Brain microvascular endothelial cell (primary cell): ENCODE data around the gene HOXC11.
A peak's percentile ranks its signal among the peaks of the same experiment; 100 is the strongest.

Source experiments
- DNase-seq: peaks from one replicate; pipeline ENCODE4 v3.0.0-alpha.2; 2020
- H3K27ac ChIP-seq: fragments of 250-450 bp; sonication (Bioruptor Pico); 2 replicates; pipeline ENCODE4 v1.5.1; 2020; ENCODE audit warnings: mild to moderate bottlenecking, moderate library complexity
- H3K27me3 ChIP-seq: fragments of 250-450 bp; sonication (Bioruptor Pico); replicated peaks from 2 replicates; pipeline ENCODE4 v1.5.1; 2020; ENCODE audit warnings: mild to moderate bottlenecking
- H3K36me3 ChIP-seq: fragments of 250-450 bp; sonication (Bioruptor Pico); replicated peaks from 2 replicates; pipeline ENCODE4 v1.5.1; 2020; ENCODE audit warnings: mild to moderate bottlenecking
- H3K4me3 ChIP-seq: 2 replicates; pipeline ENCODE4 v1.5.1; 2011; ENCODE audit warnings: low read depth, mild to moderate bottlenecking, control low read depth, low read length, moderate library complexity
- in situ Hi-C: cut with HindIII; loops from 2 replicates; pipeline ENCODE4 v1.10.0; 2017; ENCODE audit warnings: low sequenced_read_pairs, low pct_ligation_motif_present
- TF ChIP-seq, protein P1 (sequence below): IDR thresholded peaks from 2 replicates; pipeline ENCODE4 v1.5.1; 2011; ENCODE audit warnings: low read depth, mild to moderate bottlenecking, moderate library complexity, low read length, control low read depth, inconsistent platforms; ENCODE audit errors: missing control alignments

The HOXC11 gene

GRCh38 chr12:54017027-54017788 is 44.3 kb downstream of the HOXC11 start:
- Histone ChIP-seq H3K36me3 (no peaks in the 10 kb centered on the region), H3K4me3 (peak overlapping the region; percentile 3), H3K27ac (no peak overlapping the region), H3K27me3 (peaks cover 83% of the 10 kb centered on the region)
- no peak for DNase-seq
- TF ChIP-seq, protein P1, sequence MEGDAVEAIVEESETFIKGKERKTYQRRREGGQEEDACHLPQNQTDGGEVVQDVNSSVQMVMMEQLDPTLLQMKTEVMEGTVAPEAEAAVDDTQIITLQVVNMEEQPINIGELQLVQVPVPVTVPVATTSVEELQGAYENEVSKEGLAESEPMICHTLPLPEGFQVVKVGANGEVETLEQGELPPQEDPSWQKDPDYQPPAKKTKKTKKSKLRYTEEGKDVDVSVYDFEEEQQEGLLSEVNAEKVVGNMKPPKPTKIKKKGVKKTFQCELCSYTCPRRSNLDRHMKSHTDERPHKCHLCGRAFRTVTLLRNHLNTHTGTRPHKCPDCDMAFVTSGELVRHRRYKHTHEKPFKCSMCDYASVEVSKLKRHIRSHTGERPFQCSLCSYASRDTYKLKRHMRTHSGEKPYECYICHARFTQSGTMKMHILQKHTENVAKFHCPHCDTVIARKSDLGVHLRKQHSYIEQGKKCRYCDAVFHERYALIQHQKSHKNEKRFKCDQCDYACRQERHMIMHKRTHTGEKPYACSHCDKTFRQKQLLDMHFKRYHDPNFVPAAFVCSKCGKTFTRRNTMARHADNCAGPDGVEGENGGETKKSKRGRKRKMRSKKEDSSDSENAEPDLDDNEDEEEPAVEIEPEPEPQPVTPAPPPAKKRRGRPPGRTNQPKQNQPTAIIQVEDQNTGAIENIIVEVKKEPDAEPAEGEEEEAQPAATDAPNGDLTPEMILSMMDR: no peak
- in situ Hi-C loops: loop anchor here (25.0 kb wide), 1 partner anchor 195 kb away; no protein-coding TSS in a partner anchor

DNA sequence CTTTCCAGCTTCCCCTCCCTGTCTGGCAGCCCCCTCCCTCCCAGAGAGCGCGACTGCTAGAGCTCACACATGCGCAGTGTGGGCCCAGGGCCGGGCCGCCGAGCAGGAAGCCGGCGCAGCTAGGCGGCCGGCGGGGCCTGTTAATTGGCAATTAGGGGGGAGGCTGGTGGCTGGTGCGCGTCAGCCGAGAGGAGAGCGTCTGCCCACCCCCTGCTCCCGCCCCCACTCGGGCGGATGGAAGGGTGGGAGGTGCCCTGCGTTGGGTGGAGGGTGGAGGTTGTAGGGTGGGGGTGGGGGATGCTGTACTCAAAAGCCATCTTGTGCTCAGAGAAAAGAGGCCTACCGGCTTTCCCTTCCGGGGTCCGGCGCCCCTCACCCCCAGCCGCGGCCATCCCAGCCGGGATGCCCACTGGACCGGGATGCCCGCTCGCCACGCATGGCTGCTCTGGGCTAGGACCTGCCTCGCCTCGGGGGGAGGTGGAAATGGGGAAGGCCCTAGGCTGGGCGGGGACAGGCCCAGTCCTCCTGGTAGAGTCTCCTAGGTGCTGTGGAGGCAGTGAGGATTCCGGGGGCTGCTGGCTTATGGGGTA is 45.0 kb downstream of the HOXC11 start:
- TF ChIP-seq, protein P1: no peak
- H3K4me3 ChIP-seq: peak overlapping the region; percentile 12
- no peak for DNase-seq
- peaks cover 83% of the 10 kb centered on the region for H3K27me3 ChIP-seq
- no peaks in the 10 kb centered on the region for H3K36me3 ChIP-seq
- in situ Hi-C loops: loop anchor here (25.0 kb wide), 1 partner anchor 194 kb away; no protein-coding TSS in a partner anchor
- no peak overlapping the region for H3K27ac ChIP-seq

GRCh38 chr12:54018468-54018984 is 45.6 kb downstream of the HOXC11 start:
- TF ChIP-seq, protein P1: no peak
- no peak for DNase-seq
- in situ Hi-C loops: loop anchor here (25.0 kb wide), 1 partner anchor 194 kb away; no protein-coding TSS in a partner anchor
- no peaks in the 10 kb centered on the region for H3K36me3 ChIP-seq
- H3K4me3 ChIP-seq: no peak overlapping the region
- peaks cover 83% of the 10 kb centered on the region for H3K27me3 ChIP-seq
- H3K27ac ChIP-seq: no peak overlapping the region

DNA sequence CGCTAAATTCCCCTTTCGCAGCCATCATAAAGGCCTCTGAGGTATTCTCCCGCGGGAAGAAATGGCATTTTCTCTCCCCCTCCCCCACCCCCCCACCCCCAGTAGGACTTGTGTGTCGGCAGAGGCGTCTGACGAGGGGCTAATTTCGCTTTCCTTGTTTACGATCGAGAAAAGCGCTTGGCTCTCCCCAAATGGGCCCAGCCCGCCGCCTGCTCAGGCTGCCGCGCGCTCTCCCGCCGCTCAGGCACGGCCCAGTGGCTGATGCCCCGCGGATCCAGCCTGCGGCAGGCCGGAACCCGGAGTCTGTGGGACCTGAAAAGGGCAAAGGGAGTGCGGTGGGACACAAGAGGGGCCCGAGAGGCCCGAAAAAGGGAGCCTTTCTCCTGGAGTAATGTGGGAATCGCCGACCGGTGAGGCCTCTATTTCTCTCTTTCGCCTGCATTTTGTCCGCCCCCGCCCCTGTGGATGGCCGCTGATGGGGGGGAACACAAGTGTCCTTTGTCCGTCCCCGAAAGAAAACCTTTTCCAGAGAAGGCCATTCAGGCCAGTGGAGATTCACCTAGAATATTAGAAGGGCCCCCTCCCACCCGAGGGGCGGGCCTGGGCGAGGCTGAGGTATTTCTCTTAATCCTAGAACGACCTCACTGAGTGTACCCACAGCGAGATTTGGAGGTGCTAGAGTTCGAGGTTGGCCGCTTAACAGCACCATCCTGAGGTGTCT is 46.3 kb downstream of the HOXC11 start:
- Histone ChIP-seq H3K27ac (no peak overlapping the region), H3K36me3 (no peaks in the 10 kb centered on the region), H3K27me3 (peaks cover 85% of the 10 kb centered on the region)

DNA sequence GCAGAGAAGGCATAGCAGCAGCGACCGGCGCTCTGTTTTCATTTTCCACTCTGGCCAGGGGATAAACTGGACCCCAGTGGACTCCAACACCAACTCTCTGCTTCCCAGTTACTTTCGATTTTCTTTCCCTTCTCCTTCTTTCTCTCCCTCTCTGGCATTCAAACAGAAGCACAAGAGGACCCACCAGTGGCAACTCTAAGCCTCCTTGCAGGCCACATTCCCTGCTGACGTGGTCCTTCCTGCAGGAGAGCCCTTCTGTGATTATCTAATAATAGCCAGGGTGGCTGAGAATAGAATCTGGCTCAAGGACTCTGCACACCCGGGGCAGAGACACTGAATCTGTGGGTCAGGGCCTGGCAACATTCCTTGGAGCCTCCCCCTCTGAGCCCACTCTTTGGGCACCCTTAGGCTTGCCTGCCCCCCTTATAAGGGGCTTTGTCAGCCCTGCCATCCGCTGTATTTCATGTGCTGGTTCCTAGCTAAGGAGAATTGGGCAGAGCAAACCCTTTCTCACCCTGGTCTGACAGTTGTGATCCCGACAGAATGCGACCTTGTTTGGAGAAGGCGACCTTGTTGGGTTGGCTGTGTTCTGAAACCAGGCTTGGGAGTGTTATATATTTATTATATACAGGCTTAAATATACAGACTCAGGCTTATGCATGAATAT is 47.1 kb downstream of the HOXC11 start:
- TF ChIP-seq, protein P1: no peak
- no peak overlapping the region for H3K27ac ChIP-seq
- H3K36me3 ChIP-seq: no peaks in the 10 kb centered on the region
- no peak for DNase-seq
- in situ Hi-C loops: loop anchor here (25.0 kb wide), 1 partner anchor 192 kb away; no protein-coding TSS in a partner anchor
- H3K4me3 ChIP-seq: no peak overlapping the region
- peaks cover 85% of the 10 kb centered on the region for H3K27me3 ChIP-seq

More for the DNA sequence above, 46.3 kb downstream of the HOXC11 start:
- no peak for DNase-seq
- H3K4me3 ChIP-seq: no peak overlapping the region
- TF ChIP-seq, protein P1: no peak
- in situ Hi-C loops: loop anchor here (25.0 kb wide), 1 partner anchor 193 kb away; no protein-coding TSS in a partner anchor
